ENCODE measurements around the gene WNT7B. TPM values are rescaled to one million over a fixed set of nuclear protein-coding genes. Genes with fewer than 3 reads are reported as not detected.
"Not testable (repeated sequence)": the region's sequence is repeated elsewhere in the genome, so short reads cannot be mapped to it uniquely, and the experiment has no call there.

Gene WNT7B
- total RNA-seq, 5 donors from 2014 or later (not counting 1 experiment from before 2014, with no cell fraction given) = 0.15 TPM; not detected in 4

DNA sequence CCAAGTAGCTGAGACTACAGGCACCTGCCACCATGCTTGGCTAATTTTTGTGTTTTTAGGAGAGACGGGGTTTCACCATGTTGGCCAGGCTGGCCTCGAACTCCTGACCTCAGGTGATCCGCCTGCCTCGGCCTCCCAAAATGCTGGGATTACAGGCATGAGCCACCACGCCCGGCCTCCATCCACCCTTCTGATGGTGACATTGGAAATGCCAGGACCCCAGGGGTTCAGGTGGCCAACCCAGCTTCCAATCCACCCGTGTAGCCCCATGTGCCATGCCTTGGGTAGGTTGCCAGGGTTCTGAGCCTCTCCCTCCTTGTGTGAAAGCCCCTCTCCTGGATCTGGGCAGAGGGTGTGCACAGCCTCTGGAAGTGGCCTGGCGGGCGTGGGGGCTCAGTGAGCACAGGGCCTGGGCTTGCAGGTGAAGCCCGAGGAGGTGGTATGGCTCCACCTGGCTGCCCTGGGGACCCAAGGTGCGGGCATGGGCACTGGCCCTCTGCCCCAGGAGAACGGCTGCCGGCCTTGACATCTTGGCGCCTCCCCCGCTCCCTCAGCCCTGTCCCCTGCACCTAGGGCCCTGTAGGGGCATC, 28.2 kb upstream of the WNT7B start:
- ATAC-seq (replicated peaks in 1 of 4); H3K27me3 Mint-ChIP-seq; H3K27ac Mint-ChIP-seq; H3K9me3 ChIP-seq; H3K27ac ChIP-seq (ENCODE audit: low read length); POLR2A ChIA-PET; H3K36me3 ChIP-seq (ENCODE audit: control insufficient read depth in 2 of 2, extremely low read depth in 1 of 2, insufficient read depth in 1 of 2, low read length in 1 of 2); DNase-seq; H3K4me3 ChIP-seq (ENCODE audit: control insufficient read depth in 1 of 2, extremely low read depth in 1 of 2, low read length in 1 of 2); H3K36me3 Mint-ChIP-seq; H3K9me3 Mint-ChIP-seq: not testable (repeated sequence)
- peaks cover 0 to 25% of the 10 kb centered on the region in 2 experiments for H3K4me1 ChIP-seq (ENCODE audit: control insufficient read depth in 1 of 2, extremely low read depth in 1 of 2, insufficient read depth in 2 of 2, low read length in 2 of 2)
- 90% methylated on average over 15 of the region's 15 CpGs for WGBS (ENCODE audit: insufficient coverage)
- peaks cover 0 to 33% of the 10 kb centered on the region in 2 experiments for H3K27me3 ChIP-seq (replicated peaks in 1 of 2; ENCODE audit: control insufficient read depth in 2 of 2, extremely low read depth in 1 of 2, insufficient read depth in 2 of 2, low read length in 1 of 2)
- CTCF ChIA-PET = interaction anchor here (0.6 to 4.5 kb wide), 6 partner anchors 31 to 558 kb away, joined by 3 to 78 read pairs (median 8); no protein-coding TSS in a partner anchor
- H3K4me3 Mint-ChIP-seq = peak overlapping the region in 1 of 3 donors; percentile 56
- H3K4me1 Mint-ChIP-seq = peaks cover 9 to 13% (median 10%) of the 10 kb centered on the region in 3 donors

GRCh38 chr22:46004105-46004866, 27.3 kb upstream of the WNT7B start:
- Histone ChIP-seq H3K4me3 (ENCODE audit: control insufficient read depth in 1 of 2, extremely low read depth in 1 of 2, low read length in 1 of 2) (no peak overlapping the region), H3K27me3 (replicated peaks in 1 of 2; ENCODE audit: control insufficient read depth in 2 of 2, extremely low read depth in 1 of 2, insufficient read depth in 2 of 2, low read length in 1 of 2) (peaks cover 0 to 36% of the 10 kb centered on the region in 2 experiments), H3K27ac (ENCODE audit: low read length) (no peak overlapping the region), H3K9me3 (no peaks in the 10 kb centered on the region), H3K36me3 (ENCODE audit: control insufficient read depth in 2 of 2, extremely low read depth in 1 of 2, insufficient read depth in 1 of 2, low read length in 1 of 2) (no peaks in the 10 kb centered on the region), H3K4me1 (ENCODE audit: control insufficient read depth in 1 of 2, extremely low read depth in 1 of 2, insufficient read depth in 2 of 2, low read length in 2 of 2) (peaks cover 0 to 25% of the 10 kb centered on the region in 2 experiments)
- Mint-ChIP-seq H3K27me3 (peaks cover 0 to 4% of the 10 kb centered on the region in 2 donors), H3K4me3 (peak overlapping the region in 1 of 3 donors; percentile 56), H3K36me3 (no peaks in the 10 kb centered on the region), H3K4me1 (peaks cover 9 to 13% (median 10%) of the 10 kb centered on the region in 3 donors), H3K27ac (no peak overlapping the region), H3K9me3 (peaks cover 0 to 2% (median 0%) of the 10 kb centered on the region in 3 donors)
- ATAC-seq (replicated peaks in 1 of 4) = peak in 1 of 4 experiments; percentile 36
- WGBS (ENCODE audit: insufficient coverage) = 41% methylated on average over 14 of the region's 19 CpGs
- peak in 12 of 35 experiments; percentile 7 to 45 (median 26) for DNase-seq
- ChIA-PET POLR2A (no interaction called here), CTCF (interaction anchor here in 1 of 2 donors (2.4 kb wide), 1 partner anchor 113 kb away, joined by 11 read pairs; no protein-coding TSS in a partner anchor)

DNA sequence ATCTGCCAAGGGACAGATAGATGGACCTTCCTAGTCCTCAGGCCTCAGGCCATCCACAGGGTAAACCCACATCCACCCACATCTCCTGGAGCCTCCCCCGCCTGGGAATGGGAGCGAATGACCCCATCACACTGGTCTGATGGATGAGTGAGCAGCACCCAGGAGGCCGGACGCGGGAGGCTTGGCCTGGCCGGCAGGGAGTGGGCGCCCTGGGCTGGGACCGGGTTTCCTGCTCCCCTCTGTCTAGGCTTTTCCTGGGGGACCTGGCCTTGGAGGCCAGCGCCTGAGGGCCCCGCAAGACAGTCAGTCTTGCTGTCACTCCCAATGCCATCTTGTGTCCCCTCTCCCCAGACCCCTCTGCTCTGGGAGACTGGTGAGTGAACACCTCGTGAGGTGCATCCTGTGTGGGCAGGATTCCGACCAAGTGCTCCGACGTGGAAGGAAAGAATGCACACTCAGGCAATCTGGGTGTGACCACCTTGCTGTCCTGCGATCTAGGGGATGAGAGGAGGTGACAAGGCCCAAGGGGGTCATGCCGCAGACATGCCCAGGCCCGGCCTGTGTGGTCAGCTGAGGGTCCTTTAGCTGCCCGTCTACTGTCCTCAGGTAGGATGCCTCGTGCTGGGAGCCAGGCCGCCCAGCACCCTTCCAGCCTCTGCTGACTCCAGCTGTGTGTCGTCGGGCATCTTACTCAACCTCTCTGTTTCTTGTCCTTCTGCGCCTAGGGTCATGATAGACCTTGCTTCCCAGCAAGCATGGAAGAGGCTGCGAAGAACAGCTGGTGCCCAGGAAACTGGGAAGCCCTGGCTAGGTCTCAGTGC, 26.5 kb upstream of the WNT7B start:
- Mint-ChIP-seq H3K4me3 (peak overlapping the region in 1 of 3 donors; percentile 56), H3K27ac (no peak overlapping the region), H3K9me3 (no peaks in the 10 kb centered on the region), H3K4me1 (peaks cover 9 to 13% (median 10%) of the 10 kb centered on the region in 3 donors), H3K36me3 (no peaks in the 10 kb centered on the region), H3K27me3 (peaks cover 0 to 7% of the 10 kb centered on the region in 2 donors)
- ATAC-seq (replicated peaks in 1 of 4) (no peak), DNase-seq (no peak)
- Histone ChIP-seq H3K36me3 (ENCODE audit: control insufficient read depth in 2 of 2, extremely low read depth in 1 of 2, insufficient read depth in 1 of 2, low read length in 1 of 2) (no peaks in the 10 kb centered on the region), H3K27ac (ENCODE audit: low read length) (no peak overlapping the region), H3K9me3 (no peaks in the 10 kb centered on the region), H3K4me3 (ENCODE audit: control insufficient read depth in 1 of 2, extremely low read depth in 1 of 2, low read length in 1 of 2) (no peak overlapping the region), H3K4me1 (ENCODE audit: control insufficient read depth in 1 of 2, extremely low read depth in 1 of 2, insufficient read depth in 2 of 2, low read length in 2 of 2) (peaks cover 0 to 25% of the 10 kb centered on the region in 2 experiments), H3K27me3 (replicated peaks in 1 of 2; ENCODE audit: control insufficient read depth in 2 of 2, extremely low read depth in 1 of 2, insufficient read depth in 2 of 2, low read length in 1 of 2) (peaks cover 0 to 41% of the 10 kb centered on the region in 2 experiments)
- POLR2A ChIA-PET = no interaction called here
- CTCF ChIA-PET = interaction anchor here in 1 of 2 donors (0.7 kb wide), 1 partner anchor 119 kb away, joined by 4 read pairs; no protein-coding TSS in a partner anchor
- 94% methylated on average over 24 of the region's 24 CpGs for WGBS (ENCODE audit: insufficient coverage)

DNA sequence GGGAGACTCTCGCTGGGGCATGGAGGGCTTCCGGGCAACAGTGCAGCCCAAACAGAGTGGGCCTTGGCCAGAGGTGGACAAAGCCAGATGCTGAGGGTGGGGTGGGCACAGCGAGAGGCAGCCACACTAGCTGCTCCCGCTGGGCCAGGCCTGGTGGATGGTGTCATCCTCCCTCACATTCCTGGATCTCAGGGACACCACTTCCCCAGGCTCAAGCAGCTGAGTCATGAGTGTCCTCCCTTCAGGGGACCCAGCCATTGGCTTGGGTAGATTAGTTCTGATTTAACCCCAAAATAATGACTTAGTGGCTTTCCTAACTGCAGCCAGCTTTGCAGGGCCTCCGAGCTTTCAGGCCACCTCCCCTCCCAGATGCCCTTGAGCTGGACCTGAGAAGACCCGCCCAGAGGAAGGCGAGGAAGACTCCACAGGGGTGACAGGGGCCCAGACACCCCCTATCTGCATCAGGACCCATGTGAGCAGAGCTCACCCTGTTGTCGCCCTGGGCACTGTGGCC, 25.9 kb upstream of the WNT7B start:
- H3K4me1 ChIP-seq (ENCODE audit: control insufficient read depth in 1 of 2, extremely low read depth in 1 of 2, insufficient read depth in 2 of 2, low read length in 2 of 2) = peaks cover 0 to 26% of the 10 kb centered on the region in 2 experiments
- ChIA-PET POLR2A (no interaction called here), CTCF (interaction anchor here in 1 of 2 donors (0.7 kb wide), 1 partner anchor 120 kb away, joined by 4 read pairs; no protein-coding TSS in a partner anchor)
- Mint-ChIP-seq H3K36me3 (no peaks in the 10 kb centered on the region), H3K4me1 (peaks cover 10 to 13% (median 11%) of the 10 kb centered on the region in 3 donors), H3K4me3 (no peak overlapping the region), H3K27ac (no peak overlapping the region), H3K9me3 (no peaks in the 10 kb centered on the region), H3K27me3 (peaks cover 0 to 7% of the 10 kb centered on the region in 2 donors)
- ATAC-seq (replicated peaks in 1 of 4) (no peak), DNase-seq (no peak)
- no peaks in the 10 kb centered on the region for H3K9me3 ChIP-seq
- no peaks in the 10 kb centered on the region for H3K36me3 ChIP-seq (ENCODE audit: control insufficient read depth in 2 of 2, extremely low read depth in 1 of 2, insufficient read depth in 1 of 2, low read length in 1 of 2)
- H3K4me3 ChIP-seq (ENCODE audit: control insufficient read depth in 1 of 2, extremely low read depth in 1 of 2, low read length in 1 of 2) = no peak overlapping the region
- peaks cover 0 to 42% of the 10 kb centered on the region in 2 experiments for H3K27me3 ChIP-seq (replicated peaks in 1 of 2; ENCODE audit: control insufficient read depth in 2 of 2, extremely low read depth in 1 of 2, insufficient read depth in 2 of 2, low read length in 1 of 2)
- 92% methylated on average over 5 of the region's 8 CpGs for WGBS (ENCODE audit: insufficient coverage)
- no peak overlapping the region for H3K27ac ChIP-seq (ENCODE audit: low read length)

GRCh38 chr22:46001426-46002106, 24.6 kb upstream of the WNT7B start:
- Mint-ChIP-seq H3K4me3 (no peak overlapping the region), H3K4me1 (peaks cover 11 to 13% (median 12%) of the 10 kb centered on the region in 3 donors), H3K27me3 (peaks cover 0 to 7% of the 10 kb centered on the region in 2 donors), H3K36me3 (no peaks in the 10 kb centered on the region), H3K9me3 (no peaks in the 10 kb centered on the region), H3K27ac (no peak overlapping the region)
- Histone ChIP-seq H3K36me3 (ENCODE audit: control insufficient read depth in 2 of 2, extremely low read depth in 1 of 2, insufficient read depth in 1 of 2, low read length in 1 of 2) (no peaks in the 10 kb centered on the region), H3K27ac (ENCODE audit: low read length) (no peak overlapping the region), H3K4me1 (ENCODE audit: control insufficient read depth in 1 of 2, extremely low read depth in 1 of 2, insufficient read depth in 2 of 2, low read length in 2 of 2) (peaks cover 0 to 30% of the 10 kb centered on the region in 2 experiments), H3K4me3 (ENCODE audit: control insufficient read depth in 1 of 2, extremely low read depth in 1 of 2, low read length in 1 of 2) (no peak overlapping the region), H3K27me3 (replicated peaks in 1 of 2; ENCODE audit: control insufficient read depth in 2 of 2, extremely low read depth in 1 of 2, insufficient read depth in 2 of 2, low read length in 1 of 2) (peaks cover 0 to 44% of the 10 kb centered on the region in 2 experiments), H3K9me3 (no peaks in the 10 kb centered on the region)
- DNase-seq = no peak
- WGBS (ENCODE audit: insufficient coverage) = 85% methylated on average over 18 of the region's 22 CpGs
- ChIA-PET POLR2A (no interaction called here), CTCF (interaction anchor here in 1 of 2 donors (1.3 kb wide), 1 partner anchor 114 kb away, joined by 3 read pairs; no protein-coding TSS in a partner anchor)
- no peak for ATAC-seq (replicated peaks in 1 of 4)
